HepG2 (cell line): ENCODE results near the gene EMILIN3. TPM values are rescaled to one million over a fixed set of nuclear protein-coding genes. Genes with fewer than 3 reads are reported as not detected.

ENCODE experiments used
- ATM ChIP-seq: fragments of 450-650 bp; IDR thresholded peaks from 2 replicates; pipeline ENCODE4 v1.7.1; 2017; ENCODE audit warnings: mild to moderate bottlenecking, borderline replicate concordance
- CHCHD3 ChIP-seq: sonication (generic); formaldehyde crosslinking; IDR thresholded peaks from 2 replicates; pipeline ENCODE4 v1.8.0; 2022; ENCODE audit warnings: mild to moderate bottlenecking, missing genetic modification reagents, moderate library complexity
- DZIP1 ChIP-seq: sonication (generic); formaldehyde crosslinking; IDR thresholded peaks from 2 replicates; pipeline ENCODE4 v1.5.0; 2020; ENCODE audit warnings: mild to moderate bottlenecking, missing genetic modification reagents
- ETV5 ChIP-seq: IDR thresholded peaks from 2 replicates; pipeline ENCODE4 v1.6.1; 2018; ENCODE audit warnings: missing biosample characterization, missing genetic modification reagents, inconsistent platforms, borderline replicate concordance
- HMG20A ChIP-seq: IDR thresholded peaks from 2 replicates; pipeline ENCODE4 v1.6.1; 2016; ENCODE audit warnings: borderline replicate concordance
- IRF2 ChIP-seq: IDR thresholded peaks from 2 replicates; pipeline ENCODE4 v1.6.1; 2018; ENCODE audit warnings: missing genetic modification reagents, missing compliant biosample characterization
- NCOR1 ChIP-seq: fragments of 200-600 bp; sonication (generic); IDR thresholded peaks from 2 replicates; pipeline ENCODE4 v1.7.0; 2017; ENCODE audit warnings: antibody characterized with exemption, low read length, borderline replicate concordance
- NR2F1 ChIP-seq, 2 experiments: fragments of 450-650 bp in 1 of 2; formaldehyde crosslinking in 1 of 2; IDR thresholded peaks; 2 replicates each; pipeline versions ENCODE4 v1.5.0 to v1.6.1; 2016 to 2020; ENCODE audit warnings: mild to moderate bottlenecking in 1 of 2, missing compliant biosample characterization in 1 of 2, missing genetic modification reagents in 1 of 2, moderate library complexity in 1 of 2
- SMYD3 ChIP-seq: sonication (generic); formaldehyde crosslinking; IDR thresholded peaks from 2 replicates; pipeline ENCODE4 v1.8.1; 2023; ENCODE audit warnings: mild to moderate bottlenecking, missing genetic modification reagents
- TAF1 ChIP-seq: sonication (generic); formaldehyde crosslinking; IDR thresholded peaks from 2 replicates; pipeline ENCODE4 v1.4.0; 2020; ENCODE audit warnings: missing genetic modification reagents
- TBL1XR1 ChIP-seq: fragments of 150-350 bp; IDR thresholded peaks from 2 replicates; pipeline ENCODE4 v1.6.1; 2014; ENCODE audit warnings: borderline replicate concordance, low read length; ENCODE audit not compliant: partially characterized antibody
- TGIF2 ChIP-seq: IDR thresholded peaks from 2 replicates; pipeline ENCODE4 v1.6.1; 2016; ENCODE audit warnings: control low read depth, missing compliant biosample characterization
- ZBTB4 ChIP-seq: sonication (generic); formaldehyde crosslinking; IDR thresholded peaks from 2 replicates; pipeline ENCODE4 v1.4.0; 2020; ENCODE audit warnings: missing genetic modification reagents, mild to moderate bottlenecking, borderline replicate concordance
- ZNF382 ChIP-seq: sonication (generic); formaldehyde crosslinking; IDR thresholded peaks from 2 replicates; pipeline ENCODE4 v1.5.0; 2020; ENCODE audit warnings: missing genetic modification reagents, mild to moderate bottlenecking, borderline replicate concordance
- ZNF619 ChIP-seq: sonication (generic); formaldehyde crosslinking; IDR thresholded peaks from 2 replicates; pipeline ENCODE4 v1.4.0; 2020; ENCODE audit warnings: mild to moderate bottlenecking, missing genetic modification reagents
- ZNF724P ChIP-seq: sonication (generic); formaldehyde crosslinking; IDR thresholded peaks from 2 replicates; pipeline ENCODE4 v1.8.0; 2022; ENCODE audit warnings: missing genetic modification reagents, borderline replicate concordance
- ZNF775 ChIP-seq: sonication (generic); formaldehyde crosslinking; IDR thresholded peaks from 2 replicates; pipeline ENCODE4 v1.4.0; 2020; ENCODE audit warnings: missing genetic modification reagents, mild to moderate bottlenecking, moderate library complexity, borderline replicate concordance
- ZNF776 ChIP-seq: sonication (generic); formaldehyde crosslinking; IDR thresholded peaks from 2 replicates; pipeline ENCODE4 v1.4.0; 2020; ENCODE audit warnings: mild to moderate bottlenecking, missing genetic modification reagents
- polyA plus RNA-seq, 8 experiments: library from polyadenylated mRNA; depleted of rRNA in 3 of 8; stranded (reverse) in 7 of 8; unstranded in 1 of 8; fragments of >200 nt; fragmentation: Illumina TruSeq in 4 of 8; extraction: Trizol in 4 of 8; gene quantifications; 2 replicates each; pipeline versions ENCODE4 v1.2.1 to v1.2.3, GENCODE V29; 2011 to 2016; ENCODE audit warnings: low read depth in 4 of 8, missing spikeins in 1 of 8, mixed read lengths in 1 of 8; ENCODE audit not compliant: insufficient read depth in 1 of 8
- total RNA-seq, 5 experiments: library from RNA; depleted of rRNA; stranded (reverse); fragments of >200 nt; fragmentation: Illumina TruSeq; extraction: Trizol; gene quantifications; 2 replicates each; pipeline ENCODE4 v1.2.3, GENCODE V29; 2016; ENCODE audit warnings: low read depth in 1 of 5
- TF ChIP-seq, protein P1 (sequence below): sonication (generic); formaldehyde crosslinking; IDR thresholded peaks from 2 replicates; pipeline ENCODE4 v1.4.0; 2020; ENCODE audit warnings: missing genetic modification reagents

Gene EMILIN3
- total and polyA plus RNA-seq, 2 of the 13 experiments (the other 11 are each of a cell fraction or from before 2014, with no cell fraction given), result 0.25 to 0.29 TPM

DNA sequence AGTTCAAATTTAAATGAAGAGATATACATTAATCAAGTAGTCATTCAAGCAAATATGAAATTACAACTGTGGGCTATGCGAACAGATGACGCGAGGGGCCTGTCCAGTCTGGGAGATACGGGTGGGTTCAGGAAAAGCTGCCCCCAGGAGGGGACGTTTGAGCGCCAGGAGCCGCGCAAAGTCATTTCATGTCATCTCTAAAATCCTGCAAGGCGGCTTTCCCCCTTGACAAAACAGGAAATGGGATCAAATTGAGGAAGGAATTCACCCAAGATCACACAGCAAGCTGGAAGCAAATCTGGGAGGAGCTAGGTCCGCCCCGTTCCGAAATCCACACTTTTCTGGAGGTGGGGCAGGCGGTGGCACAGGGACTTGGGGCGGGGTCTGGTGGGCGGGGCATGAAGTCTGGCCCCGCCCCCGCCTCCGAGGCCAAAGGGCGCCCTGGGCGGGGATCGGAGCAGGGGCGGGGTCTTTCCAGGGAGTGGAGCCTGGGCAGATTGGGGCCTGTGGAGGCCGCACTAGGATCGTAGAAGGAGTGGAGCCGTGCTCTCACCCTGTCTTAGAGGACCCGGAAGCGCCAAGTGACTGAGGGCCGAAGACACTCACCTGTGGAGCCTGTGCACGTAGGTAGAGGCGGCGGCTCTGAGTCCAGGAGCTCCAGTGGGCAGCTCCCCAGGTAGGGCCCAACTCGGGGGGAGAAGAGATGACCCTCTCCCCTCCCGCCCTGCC lies 26.1 kb downstream of the EMILIN3 start, which contains the start of gene LPIN3 (continued):
- TF ChIP-seq, protein P1, sequence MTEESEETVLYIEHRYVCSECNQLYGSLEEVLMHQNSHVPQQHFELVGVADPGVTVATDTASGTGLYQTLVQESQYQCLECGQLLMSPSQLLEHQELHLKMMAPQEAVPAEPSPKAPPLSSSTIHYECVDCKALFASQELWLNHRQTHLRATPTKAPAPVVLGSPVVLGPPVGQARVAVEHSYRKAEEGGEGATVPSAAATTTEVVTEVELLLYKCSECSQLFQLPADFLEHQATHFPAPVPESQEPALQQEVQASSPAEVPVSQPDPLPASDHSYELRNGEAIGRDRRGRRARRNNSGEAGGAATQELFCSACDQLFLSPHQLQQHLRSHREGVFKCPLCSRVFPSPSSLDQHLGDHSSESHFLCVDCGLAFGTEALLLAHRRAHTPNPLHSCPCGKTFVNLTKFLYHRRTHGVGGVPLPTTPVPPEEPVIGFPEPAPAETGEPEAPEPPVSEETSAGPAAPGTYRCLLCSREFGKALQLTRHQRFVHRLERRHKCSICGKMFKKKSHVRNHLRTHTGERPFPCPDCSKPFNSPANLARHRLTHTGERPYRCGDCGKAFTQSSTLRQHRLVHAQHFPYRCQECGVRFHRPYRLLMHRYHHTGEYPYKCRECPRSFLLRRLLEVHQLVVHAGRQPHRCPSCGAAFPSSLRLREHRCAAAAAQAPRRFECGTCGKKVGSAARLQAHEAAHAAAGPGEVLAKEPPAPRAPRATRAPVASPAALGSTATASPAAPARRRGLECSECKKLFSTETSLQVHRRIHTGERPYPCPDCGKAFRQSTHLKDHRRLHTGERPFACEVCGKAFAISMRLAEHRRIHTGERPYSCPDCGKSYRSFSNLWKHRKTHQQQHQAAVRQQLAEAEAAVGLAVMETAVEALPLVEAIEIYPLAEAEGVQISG (CRISPR knock-in tag), result peak; percentile 69
- peak; percentile 53; the same call in 1 of the 2 replicates for TF ChIP-seq ZBTB4 (CRISPR knock-in tag)
- TF ChIP-seq NR2F1 (CRISPR knock-in tag; IDR thresholded peaks at IDR 0.05), result peak; percentile 59 to 66
- TF ChIP-seq ZNF619 (CRISPR knock-in tag), result 0 out of 2 replicates have a peak, but pooled peaks have one; percentile 74
- TF ChIP-seq ATM, result no peak
- TF ChIP-seq NCOR1, result peak; percentile 43; the same call in 1 of the 2 replicates
- TF ChIP-seq TAF1, result peak; percentile 72
- peak; percentile 35 for TF ChIP-seq IRF2
- TF ChIP-seq ZNF382, result no peak
- no peak for TF ChIP-seq ZNF775 (CRISPR knock-in tag)
- TF ChIP-seq DZIP1, result no peak
- TF ChIP-seq TBL1XR1, result no peak
- no peak; the same call in 1 of the 2 replicates for TF ChIP-seq SMYD3 (CRISPR knock-in tag)
- no peak for TF ChIP-seq CHCHD3 (CRISPR knock-in tag)
- TF ChIP-seq ETV5 (CRISPR knock-in tag), result peak; percentile 49; the same call in 1 of the 2 replicates
- TF ChIP-seq ZNF724P (CRISPR knock-in tag), result no peak
- 0 out of 2 replicates have a peak, but pooled peaks have one; percentile 64 for TF ChIP-seq ZNF776 (CRISPR knock-in tag)
- peak; percentile 12; the same call in 1 of the 2 replicates for TF ChIP-seq HMG20A (CRISPR knock-in tag)
- peak; percentile 88 for TF ChIP-seq TGIF2
